Measurements from ENCODE around the gene CDH10. TPM values are rescaled to one million over a fixed set of nuclear protein-coding genes. Genes with fewer than 3 reads are reported as not detected.

Gene CDH10
- polyA plus RNA-seq, 4 donors: 0.32 to 0.78 TPM; not detected in 2

DNA sequence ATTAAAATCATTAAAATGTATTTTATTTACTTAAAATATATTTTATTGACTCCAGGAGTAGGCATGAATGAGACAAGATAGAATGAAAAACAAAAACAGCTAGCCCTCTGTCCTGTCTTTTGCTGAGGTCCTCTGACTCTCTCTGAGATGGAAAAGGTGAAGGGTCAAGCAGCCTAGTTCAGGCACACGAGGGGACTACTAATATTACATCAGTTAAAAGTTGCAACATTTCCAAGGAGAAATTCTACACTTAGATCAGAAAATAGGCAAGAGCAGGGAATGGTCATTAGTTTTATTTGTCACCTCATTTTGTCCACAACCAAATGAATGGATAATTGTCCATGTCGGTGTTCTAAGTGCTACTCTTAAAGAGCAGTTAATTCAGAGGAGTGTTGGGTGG lies 148.5 kb downstream of the CDH10 start:
- Histone ChIP-seq H3K36me3 (ENCODE audit: control insufficient read depth in 3 of 3, insufficient read depth in 2 of 3, low read depth in 1 of 3, low read length in 3 of 3) (no peaks in the 10 kb centered on the region), H3K4me3 (ENCODE audit: low read depth in 1 of 3, low read length in 3 of 3) (no peak overlapping the region), H3K4me1 (ENCODE audit: control insufficient read depth in 3 of 3, insufficient read depth in 2 of 3, low read depth in 1 of 3, low read length in 2 of 3) (no peaks in the 10 kb centered on the region), H3K9me3 (ENCODE audit: control insufficient read depth in 2 of 2, insufficient read depth in 1 of 2, low read depth in 1 of 2, low read length in 1 of 2) (no peaks in the 10 kb centered on the region), H3K27ac (ENCODE audit: low read depth in 1 of 3, low read length in 2 of 3) (no peak overlapping the region), H3K27me3 (ENCODE audit: control insufficient read depth in 3 of 3, insufficient read depth in 3 of 3, low read length in 3 of 3) (no peaks in the 10 kb centered on the region)
- WGBS, 3 donors: 36 to 43% (median 43%) methylated on average over 2 of the region's 2 CpGs
- DNase-seq (no peak), FAIRE-seq (no peak)

DNA sequence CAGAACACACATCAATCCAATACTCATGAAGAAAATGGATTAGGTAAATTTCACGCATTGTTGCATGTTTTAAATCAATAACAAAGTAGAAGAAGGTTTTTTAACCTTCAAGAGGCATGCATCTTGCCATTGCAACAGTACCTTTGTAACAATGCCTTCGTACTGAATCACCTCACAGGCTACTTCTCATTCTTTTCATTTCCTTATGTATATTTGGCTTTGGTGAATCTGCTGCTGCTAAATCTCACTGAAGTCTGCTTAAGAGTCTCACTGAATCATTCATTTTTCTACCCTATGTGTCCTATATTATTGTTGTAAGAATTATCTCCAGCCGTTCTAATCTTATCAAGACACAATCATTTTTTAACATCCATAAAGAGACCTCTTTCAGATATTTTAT lies 152.5 kb downstream of the CDH10 start:
- Histone ChIP-seq H3K4me1 (ENCODE audit: control insufficient read depth in 3 of 3, insufficient read depth in 2 of 3, low read depth in 1 of 3, low read length in 2 of 3) (no peaks in the 10 kb centered on the region), H3K36me3 (ENCODE audit: control insufficient read depth in 3 of 3, insufficient read depth in 2 of 3, low read depth in 1 of 3, low read length in 3 of 3) (no peaks in the 10 kb centered on the region), H3K4me3 (ENCODE audit: low read depth in 1 of 3, low read length in 3 of 3) (no peak overlapping the region), H3K9me3 (ENCODE audit: control insufficient read depth in 2 of 2, insufficient read depth in 1 of 2, low read depth in 1 of 2, low read length in 1 of 2) (no peaks in the 10 kb centered on the region), H3K27ac (ENCODE audit: low read depth in 1 of 3, low read length in 2 of 3) (no peak overlapping the region), H3K27me3 (ENCODE audit: control insufficient read depth in 3 of 3, insufficient read depth in 3 of 3, low read length in 3 of 3) (no peaks in the 10 kb centered on the region)
- FAIRE-seq (no peak), DNase-seq (no peak)
- 53 to 75% (median 66%) methylated on average over 3 of the region's 3 CpGs for WGBS, 3 donors

DNA sequence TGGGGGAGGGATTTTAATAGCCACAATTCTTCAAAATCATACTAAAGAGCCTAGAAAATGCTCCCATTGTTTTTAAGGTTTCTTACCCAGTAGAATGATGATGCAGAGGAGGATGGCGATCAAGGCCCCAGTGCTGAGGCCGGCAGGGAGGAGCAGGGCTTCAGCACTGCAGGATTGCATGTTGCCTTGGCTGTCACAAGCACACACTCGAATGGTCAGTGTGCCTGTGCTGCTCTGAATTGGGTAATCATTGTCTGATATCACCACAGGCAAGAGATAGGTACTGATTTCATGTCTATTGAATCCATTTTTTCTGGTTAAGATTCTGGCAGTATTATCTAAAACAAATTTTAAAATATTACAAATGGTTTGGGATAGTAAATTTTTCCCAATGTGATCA lies 153.3 kb downstream of the CDH10 start:
- H3K27me3 ChIP-seq (ENCODE audit: control insufficient read depth in 3 of 3, insufficient read depth in 3 of 3, low read length in 3 of 3): no peaks in the 10 kb centered on the region
- H3K27ac ChIP-seq (ENCODE audit: low read depth in 1 of 3, low read length in 2 of 3): no peak overlapping the region
- no peaks in the 10 kb centered on the region for H3K4me1 ChIP-seq (ENCODE audit: control insufficient read depth in 3 of 3, insufficient read depth in 2 of 3, low read depth in 1 of 3, low read length in 2 of 3)
- no peak for FAIRE-seq
- no peaks in the 10 kb centered on the region for H3K36me3 ChIP-seq (ENCODE audit: control insufficient read depth in 3 of 3, insufficient read depth in 2 of 3, low read depth in 1 of 3, low read length in 3 of 3)
- 65 to 70% (median 67%) methylated on average over 3 of the region's 3 CpGs for WGBS, 3 donors
- H3K9me3 ChIP-seq (ENCODE audit: control insufficient read depth in 2 of 2, insufficient read depth in 1 of 2, low read depth in 1 of 2, low read length in 1 of 2): no peaks in the 10 kb centered on the region
- no peak for DNase-seq
- H3K4me3 ChIP-seq (ENCODE audit: low read depth in 1 of 3, low read length in 3 of 3): no peak overlapping the region

DNA sequence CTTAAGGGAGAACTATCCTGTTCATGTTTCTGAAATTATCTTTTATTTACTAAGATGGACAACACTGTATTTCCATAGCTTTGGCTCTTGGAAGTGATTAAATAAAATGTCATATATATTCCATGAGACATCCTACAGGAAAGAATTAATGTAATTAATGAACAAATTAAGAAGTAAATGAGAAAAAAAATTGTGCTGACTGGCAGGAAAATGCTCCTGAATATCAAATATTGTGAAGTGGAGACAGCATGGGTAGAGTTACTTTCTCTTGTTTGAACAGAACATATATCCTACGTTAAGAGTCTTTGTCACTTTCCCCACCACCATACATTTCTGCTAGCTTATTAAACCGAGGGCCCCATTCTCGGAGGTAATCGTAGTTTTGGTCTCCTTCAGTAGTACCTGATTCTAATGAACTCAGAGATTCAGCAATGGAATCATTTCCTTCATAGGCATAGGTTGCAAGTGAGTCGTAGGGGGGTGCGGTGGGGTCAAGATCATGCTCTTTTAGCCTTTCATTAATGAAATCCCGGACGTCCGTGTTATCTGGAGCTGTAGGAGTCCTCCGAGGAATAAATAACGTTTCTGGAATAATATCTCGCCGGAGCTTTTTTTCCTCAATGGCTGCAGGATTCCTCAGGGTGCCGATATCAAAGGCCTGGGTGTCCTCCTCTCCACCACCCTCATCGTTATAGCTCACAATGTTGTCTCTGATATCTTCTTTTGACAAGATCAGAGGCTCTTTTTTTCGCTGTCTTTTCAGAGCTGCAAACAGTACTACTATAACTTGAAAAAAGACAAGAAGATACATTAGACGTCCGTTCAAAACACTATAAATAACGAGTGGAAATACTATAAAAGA lies 157.2 kb downstream of the CDH10 start:
- Histone ChIP-seq H3K27ac (ENCODE audit: low read depth in 1 of 3, low read length in 2 of 3) (no peak overlapping the region), H3K4me3 (ENCODE audit: low read depth in 1 of 3, low read length in 3 of 3) (no peak overlapping the region), H3K27me3 (ENCODE audit: control insufficient read depth in 3 of 3, insufficient read depth in 3 of 3, low read length in 3 of 3) (no peaks in the 10 kb centered on the region), H3K4me1 (ENCODE audit: control insufficient read depth in 3 of 3, insufficient read depth in 2 of 3, low read depth in 1 of 3, low read length in 2 of 3) (no peaks in the 10 kb centered on the region), H3K9me3 (ENCODE audit: control insufficient read depth in 2 of 2, insufficient read depth in 1 of 2, low read depth in 1 of 2, low read length in 1 of 2) (no peaks in the 10 kb centered on the region), H3K36me3 (ENCODE audit: control insufficient read depth in 3 of 3, insufficient read depth in 2 of 3, low read depth in 1 of 3, low read length in 3 of 3) (no peaks in the 10 kb centered on the region)
- FAIRE-seq: no peak
- no peak for DNase-seq
- 80 to 83% (median 82%) methylated on average over 19 of the region's 19 CpGs for WGBS, 3 donors

DNA sequence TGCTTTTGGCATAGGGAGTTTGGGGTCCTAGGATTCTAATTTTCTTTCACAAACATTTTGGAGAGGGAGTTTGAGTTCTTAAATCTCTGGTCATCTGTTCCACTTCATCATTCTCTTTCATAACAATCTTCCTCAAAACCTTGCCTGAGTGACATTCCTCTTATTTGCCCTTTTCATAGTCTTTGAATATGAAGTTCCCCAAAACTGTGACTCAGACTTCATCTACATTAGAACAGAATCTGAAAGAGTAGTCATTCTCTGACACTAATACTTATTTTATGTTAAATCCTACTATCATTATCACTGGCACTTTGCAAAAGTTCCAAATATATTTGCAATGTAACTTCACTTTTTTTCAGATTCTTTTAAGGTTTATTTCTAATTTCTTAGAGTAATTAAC lies 163.8 kb downstream of the CDH10 start:
- Histone ChIP-seq H3K4me3 (ENCODE audit: low read depth in 1 of 3, low read length in 3 of 3) (no peak overlapping the region), H3K27ac (ENCODE audit: low read depth in 1 of 3, low read length in 2 of 3) (no peak overlapping the region), H3K4me1 (ENCODE audit: control insufficient read depth in 3 of 3, insufficient read depth in 2 of 3, low read depth in 1 of 3, low read length in 2 of 3) (no peaks in the 10 kb centered on the region), H3K36me3 (ENCODE audit: control insufficient read depth in 3 of 3, insufficient read depth in 2 of 3, low read depth in 1 of 3, low read length in 3 of 3) (no peaks in the 10 kb centered on the region), H3K9me3 (ENCODE audit: control insufficient read depth in 2 of 2, insufficient read depth in 1 of 2, low read depth in 1 of 2, low read length in 1 of 2) (no peaks in the 10 kb centered on the region), H3K27me3 (ENCODE audit: control insufficient read depth in 3 of 3, insufficient read depth in 3 of 3, low read length in 3 of 3) (no peaks in the 10 kb centered on the region)
- no peak for FAIRE-seq
- DNase-seq: no peak

DNA sequence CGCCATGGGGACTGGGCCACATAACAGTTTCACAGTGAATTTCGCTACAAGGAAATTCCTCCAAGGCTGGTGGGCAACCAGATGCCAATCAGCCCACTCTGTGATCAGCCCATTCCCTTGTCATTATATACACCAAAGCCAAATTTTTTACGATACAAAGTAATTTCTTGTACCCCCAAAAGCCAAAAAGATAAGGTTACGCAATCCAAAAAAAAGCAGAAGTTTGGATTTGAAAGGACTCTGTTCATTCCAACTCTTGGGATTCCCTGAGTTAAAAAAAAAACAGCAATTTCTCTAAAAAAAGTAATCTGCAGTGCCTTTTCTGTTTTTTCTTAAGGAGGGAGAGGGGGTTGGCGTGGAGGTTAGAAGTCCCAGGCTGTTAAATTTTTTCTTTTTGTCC lies 166.8 kb downstream of the CDH10 start:
- Histone ChIP-seq H3K4me1 (ENCODE audit: control insufficient read depth in 3 of 3, insufficient read depth in 2 of 3, low read depth in 1 of 3, low read length in 2 of 3) (no peaks in the 10 kb centered on the region), H3K36me3 (ENCODE audit: control insufficient read depth in 3 of 3, insufficient read depth in 2 of 3, low read depth in 1 of 3, low read length in 3 of 3) (no peaks in the 10 kb centered on the region), H3K9me3 (ENCODE audit: control insufficient read depth in 2 of 2, insufficient read depth in 1 of 2, low read depth in 1 of 2, low read length in 1 of 2) (no peaks in the 10 kb centered on the region), H3K27me3 (ENCODE audit: control insufficient read depth in 3 of 3, insufficient read depth in 3 of 3, low read length in 3 of 3) (no peaks in the 10 kb centered on the region), H3K27ac (ENCODE audit: low read depth in 1 of 3, low read length in 2 of 3) (no peak overlapping the region), H3K4me3 (ENCODE audit: low read depth in 1 of 3, low read length in 3 of 3) (no peak overlapping the region)
- FAIRE-seq: no peak
- 82 to 90% (median 82%) methylated on average over 5 of the region's 5 CpGs for WGBS, 3 donors
- DNase-seq: no peak

DNA sequence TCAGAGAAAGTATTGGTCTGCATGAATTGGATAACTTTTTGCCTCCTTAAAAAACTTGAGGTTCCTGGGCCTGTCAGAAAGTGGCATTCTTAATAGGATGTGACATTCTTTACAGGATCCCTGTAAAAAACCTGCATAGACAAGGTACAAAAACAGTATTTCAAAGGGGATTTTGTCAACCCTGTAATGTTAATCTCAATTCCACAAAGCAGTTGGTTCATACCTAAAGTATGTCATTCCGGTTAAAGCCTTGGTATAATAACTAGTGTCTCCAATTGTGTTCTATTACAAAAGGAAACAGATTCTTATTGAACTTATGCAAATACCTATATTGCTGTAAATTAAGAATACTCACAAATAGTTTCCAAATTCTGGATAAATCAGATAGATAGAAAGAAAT lies 169.7 kb downstream of the CDH10 start:
- H3K4me3 ChIP-seq (ENCODE audit: low read depth in 1 of 3, low read length in 3 of 3): no peak overlapping the region
- no peaks in the 10 kb centered on the region for H3K27me3 ChIP-seq (ENCODE audit: control insufficient read depth in 3 of 3, insufficient read depth in 3 of 3, low read length in 3 of 3)
- H3K27ac ChIP-seq (ENCODE audit: low read depth in 1 of 3, low read length in 2 of 3): no peak overlapping the region
- no peak for DNase-seq
- 85 to 93% (median 90%) methylated on average over 1 of the region's 1 CpG for WGBS, 3 donors
- no peaks in the 10 kb centered on the region for H3K36me3 ChIP-seq (ENCODE audit: control insufficient read depth in 3 of 3, insufficient read depth in 2 of 3, low read depth in 1 of 3, low read length in 3 of 3)
- H3K4me1 ChIP-seq (ENCODE audit: control insufficient read depth in 3 of 3, insufficient read depth in 2 of 3, low read depth in 1 of 3, low read length in 2 of 3): no peaks in the 10 kb centered on the region
- no peaks in the 10 kb centered on the region for H3K9me3 ChIP-seq (ENCODE audit: control insufficient read depth in 2 of 2, insufficient read depth in 1 of 2, low read depth in 1 of 2, low read length in 1 of 2)
- FAIRE-seq: no peak

DNA sequence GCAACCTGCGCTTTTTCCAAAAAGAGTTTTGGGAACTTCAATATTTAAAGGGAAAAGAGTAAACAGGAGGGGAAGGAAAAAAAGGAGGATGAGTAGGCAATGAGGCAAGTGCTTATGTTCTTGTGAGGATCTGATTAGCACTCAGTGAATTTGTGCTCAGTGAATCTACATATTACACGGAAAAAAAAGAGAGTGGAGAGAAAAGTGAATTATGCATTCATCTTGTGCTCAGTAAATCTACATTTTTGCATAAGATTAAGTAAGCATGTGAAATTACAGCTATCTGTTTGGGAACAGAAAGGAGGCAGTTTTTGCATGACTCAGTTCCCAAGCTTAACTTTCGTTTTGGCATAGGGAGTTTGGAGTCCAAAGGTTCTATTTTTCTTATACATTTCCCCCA lies 170.1 kb downstream of the CDH10 start:
- no peaks in the 10 kb centered on the region for H3K9me3 ChIP-seq (ENCODE audit: control insufficient read depth in 2 of 2, insufficient read depth in 1 of 2, low read depth in 1 of 2, low read length in 1 of 2)
- H3K36me3 ChIP-seq (ENCODE audit: control insufficient read depth in 3 of 3, insufficient read depth in 2 of 3, low read depth in 1 of 3, low read length in 3 of 3): no peaks in the 10 kb centered on the region
- H3K27me3 ChIP-seq (ENCODE audit: control insufficient read depth in 3 of 3, insufficient read depth in 3 of 3, low read length in 3 of 3): no peaks in the 10 kb centered on the region
- no peaks in the 10 kb centered on the region for H3K4me1 ChIP-seq (ENCODE audit: control insufficient read depth in 3 of 3, insufficient read depth in 2 of 3, low read depth in 1 of 3, low read length in 2 of 3)
- WGBS, 3 donors: 61 to 75% (median 66%) methylated on average over 3 of the region's 3 CpGs
- H3K27ac ChIP-seq (ENCODE audit: low read depth in 1 of 3, low read length in 2 of 3): no peak overlapping the region
- FAIRE-seq (no peak), DNase-seq (no peak)
- no peak overlapping the region for H3K4me3 ChIP-seq (ENCODE audit: low read depth in 1 of 3, low read length in 3 of 3)

DNA sequence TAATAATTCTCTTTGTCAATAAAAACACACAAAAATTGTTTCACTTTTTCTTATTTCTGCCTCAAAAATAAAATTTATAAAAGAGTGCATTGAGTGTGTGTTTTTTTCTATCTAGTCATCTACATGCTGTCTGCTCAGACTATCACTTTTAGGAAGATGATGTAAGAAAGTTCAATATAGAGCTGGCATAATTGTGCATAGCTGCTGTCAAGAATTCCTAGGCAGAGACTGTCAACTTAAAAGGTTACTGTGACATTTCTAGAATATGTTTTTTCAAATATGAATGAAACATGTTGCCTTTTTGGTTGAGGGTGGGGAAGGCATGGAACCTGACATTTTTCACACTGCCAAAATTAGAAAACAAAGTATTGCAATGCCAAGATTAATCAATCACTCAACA lies 172.3 kb downstream of the CDH10 start:
- no peak overlapping the region for H3K27ac ChIP-seq (ENCODE audit: low read depth in 1 of 3, low read length in 2 of 3)
- no peak for FAIRE-seq
- no peaks in the 10 kb centered on the region for H3K36me3 ChIP-seq (ENCODE audit: control insufficient read depth in 3 of 3, insufficient read depth in 2 of 3, low read depth in 1 of 3, low read length in 3 of 3)
- H3K9me3 ChIP-seq (ENCODE audit: control insufficient read depth in 2 of 2, insufficient read depth in 1 of 2, low read depth in 1 of 2, low read length in 1 of 2): no peaks in the 10 kb centered on the region
- no peaks in the 10 kb centered on the region for H3K27me3 ChIP-seq (ENCODE audit: control insufficient read depth in 3 of 3, insufficient read depth in 3 of 3, low read length in 3 of 3)
- no peaks in the 10 kb centered on the region for H3K4me1 ChIP-seq (ENCODE audit: control insufficient read depth in 3 of 3, insufficient read depth in 2 of 3, low read depth in 1 of 3, low read length in 2 of 3)
- no peak for DNase-seq
- no peak overlapping the region for H3K4me3 ChIP-seq (ENCODE audit: low read depth in 1 of 3, low read length in 3 of 3)
